ENCODE results near the gene HOXA10.

The HOXA10 gene

GRCh38 chr7:27132978-27133377 lies 41.1 kb downstream of the HOXA10 start:
- no peak for DNase-seq (ENCODE audit: extremely low read depth in 1 of 2, low read depth in 1 of 2)

- DNase-seq (ENCODE audit: extremely low read depth in 1 of 2, low read depth in 1 of 2), result no peak
These were observed 41.9 kb downstream of the HOXA10 start for GRCh38 chr7:27132214-27132613.

- no peak for DNase-seq (ENCODE audit: extremely low read depth in 1 of 2, low read depth in 1 of 2)
These were observed 42.7 kb downstream of the HOXA10 start for GRCh38 chr7:27131390-27131819.

- peak; percentile 42 to 50 for DNase-seq (ENCODE audit: extremely low read depth in 1 of 2, low read depth in 1 of 2)
These were observed 43.4 kb downstream of the HOXA10 start, which contains the start of gene HOXA4 for GRCh38 chr7:27130540-27131389. HOXA4 (minus strand) TSS chr7:27130757; CDS start chr7:27130733, 24 bp downstream.

DNA sequence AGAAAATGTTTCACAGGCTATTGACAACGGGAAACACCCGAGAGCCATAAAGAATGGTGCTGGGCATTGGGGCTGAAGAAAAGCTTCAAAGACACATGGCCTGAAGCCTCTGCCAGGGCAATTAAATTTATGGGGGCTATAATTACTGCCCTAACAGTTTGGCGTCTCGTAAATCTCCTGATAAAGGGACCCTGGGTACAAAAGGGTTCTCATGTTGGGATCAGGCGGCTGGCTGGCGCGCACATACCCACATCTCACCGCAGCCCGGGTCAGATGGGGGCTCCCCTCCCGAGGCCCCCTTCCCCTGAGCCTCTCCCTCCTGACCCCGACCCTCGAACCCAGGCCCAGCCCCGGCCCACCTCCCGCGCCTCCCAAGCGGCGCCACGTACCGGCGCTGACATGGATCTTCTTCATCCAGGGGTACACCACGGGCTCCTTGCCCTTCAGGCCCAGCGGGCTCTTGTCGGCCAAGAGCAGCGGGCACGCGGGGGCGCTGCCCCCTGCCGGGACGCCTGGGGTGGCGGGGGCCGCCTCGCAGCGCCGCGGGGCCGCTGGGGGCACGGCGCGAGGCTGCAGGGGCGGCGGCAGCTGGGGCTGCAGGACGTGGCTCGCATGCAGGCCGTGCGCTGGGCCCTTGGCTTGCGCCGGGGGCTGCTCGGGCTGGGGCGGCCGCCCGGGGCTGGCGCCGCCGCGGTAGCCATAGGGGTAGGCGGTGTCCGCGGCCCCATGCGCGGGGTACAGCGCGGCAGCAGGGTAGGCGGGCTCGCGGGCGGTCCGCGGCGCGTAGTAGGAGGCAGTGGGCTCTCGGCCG lies 44.2 kb downstream of the HOXA10 start:
- no peak for DNase-seq (ENCODE audit: extremely low read depth in 1 of 2, low read depth in 1 of 2)

GRCh38 chr7:27128776-27129728 lies 45.1 kb downstream of the HOXA10 start:
- no peak for DNase-seq (ENCODE audit: extremely low read depth in 1 of 2, low read depth in 1 of 2)

DNA sequence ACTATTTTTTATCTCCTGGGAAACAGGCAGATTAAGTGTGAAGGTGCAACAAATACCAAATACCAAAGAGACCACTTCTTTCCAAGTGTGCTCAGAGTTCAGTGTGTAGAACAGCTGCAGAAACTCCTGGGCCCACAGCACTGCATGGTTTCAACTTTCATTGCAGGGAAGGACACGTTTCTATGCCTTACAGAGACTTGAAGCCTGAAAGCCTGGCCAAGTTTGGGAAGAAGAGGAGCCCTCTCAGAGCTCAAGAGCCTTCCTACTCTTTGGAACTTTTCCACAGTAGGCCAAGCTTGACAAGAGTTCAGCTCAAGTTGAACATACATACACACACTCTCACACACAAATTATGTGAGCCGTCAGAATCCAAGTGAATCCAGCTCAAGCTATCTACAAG lies 46.1 kb downstream of the HOXA10 start:
- DNase-seq (ENCODE audit: extremely low read depth in 1 of 2, low read depth in 1 of 2), result no peak

DNA sequence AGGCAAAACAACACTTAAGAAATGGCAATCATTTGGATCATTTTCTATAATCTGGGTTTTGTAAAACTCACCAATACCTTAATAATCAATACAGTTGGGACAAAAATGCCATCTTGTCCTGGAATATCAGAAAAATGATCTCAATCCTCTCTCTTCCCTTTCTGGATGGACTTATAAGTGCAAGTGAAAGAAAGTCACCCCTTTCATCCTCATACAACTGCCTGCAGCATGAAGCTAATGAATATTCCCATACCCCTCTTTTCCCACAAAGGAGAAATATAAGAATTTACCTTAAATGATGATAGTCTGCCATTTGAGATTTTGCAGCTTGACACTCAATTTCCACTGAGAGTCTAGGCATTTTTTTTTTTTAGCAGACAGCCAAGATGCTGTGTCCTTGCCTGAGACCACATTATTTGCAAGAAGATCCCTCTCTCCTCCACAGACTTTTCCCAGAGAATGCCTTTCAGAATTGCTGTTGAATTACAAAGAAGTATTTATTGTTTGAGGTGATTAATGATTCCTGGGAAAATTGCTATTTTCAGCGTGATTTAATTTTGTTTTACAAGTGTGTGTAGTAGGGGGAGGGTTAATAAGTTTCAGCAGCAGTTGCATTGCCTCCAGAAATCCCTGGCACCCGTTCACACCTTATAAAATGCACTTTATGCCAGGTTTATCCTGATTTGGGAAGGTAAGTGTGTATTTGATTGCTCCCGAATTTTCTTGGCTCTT lies 47.4 kb downstream of the HOXA10 start:
- DNase-seq (ENCODE audit: extremely low read depth in 1 of 2, low read depth in 1 of 2), result no peak

DNA sequence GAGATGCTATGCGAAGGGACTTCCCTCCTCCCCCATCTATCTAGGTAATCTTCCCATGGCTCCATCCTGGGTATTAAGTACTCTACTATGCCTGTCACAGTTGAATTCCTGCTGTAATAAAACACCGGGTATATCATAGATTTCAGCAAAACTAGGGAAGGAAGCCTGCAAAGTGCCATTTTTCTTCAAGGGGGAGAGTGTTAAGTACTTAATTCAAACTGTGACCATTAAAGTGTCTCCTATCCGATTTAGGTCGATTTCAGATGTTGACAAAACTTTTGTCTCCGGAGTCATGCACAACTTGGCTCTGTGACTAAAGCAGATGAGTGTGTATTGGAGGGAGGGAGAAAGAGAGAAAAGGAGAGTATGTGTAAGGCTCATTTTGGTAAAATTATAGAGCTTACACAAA lies 48.1 kb downstream of the HOXA10 start:
- no peak for DNase-seq (ENCODE audit: extremely low read depth in 1 of 2, low read depth in 1 of 2)

DNA sequence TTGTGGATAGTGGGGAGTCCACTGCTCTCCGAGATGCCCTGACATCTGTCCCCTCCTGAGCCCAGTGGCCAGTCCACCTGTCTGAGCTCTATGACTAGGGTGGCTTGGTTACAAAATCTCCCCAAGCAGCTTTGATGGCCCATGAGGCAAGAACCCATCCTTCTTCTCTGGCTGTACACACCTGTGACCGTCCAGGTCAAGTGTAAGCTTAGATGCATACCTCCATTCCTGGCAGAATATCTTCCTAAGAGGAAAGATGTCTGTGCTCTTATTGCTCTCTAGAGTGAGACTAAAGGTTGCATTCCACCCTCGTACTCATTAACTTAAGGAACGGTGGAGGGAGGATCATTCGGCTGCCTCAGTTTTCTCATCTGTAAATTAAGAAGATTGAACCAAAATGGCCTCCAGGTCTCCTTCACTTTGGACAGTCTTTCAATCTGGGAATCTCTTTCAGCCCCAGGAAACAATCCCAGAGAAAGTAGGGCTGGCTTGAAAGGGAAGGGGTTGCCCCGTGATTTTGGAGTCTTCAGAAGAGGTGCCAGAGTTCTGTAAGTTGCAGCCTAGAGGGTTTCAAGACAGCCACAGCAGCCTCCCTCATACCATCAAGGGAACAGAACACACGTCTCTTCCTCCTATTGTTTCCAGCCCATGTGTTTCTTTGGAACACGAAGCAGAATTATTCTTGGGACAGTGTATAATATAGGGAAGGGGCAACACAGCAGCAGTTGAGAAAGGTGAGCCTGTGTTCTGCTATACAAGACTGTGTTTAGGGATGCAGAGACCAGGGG lies 49.0 kb downstream of the HOXA10 start:
- DNase-seq (ENCODE audit: extremely low read depth in 1 of 2, low read depth in 1 of 2), result no peak

GRCh38 chr7:27124096-27124901 lies 49.8 kb downstream of the HOXA10 start:
- DNase-seq (ENCODE audit: extremely low read depth in 1 of 2, low read depth in 1 of 2), result no peak

- no peak for DNase-seq (ENCODE audit: extremely low read depth in 1 of 2, low read depth in 1 of 2)
These were observed 50.6 kb downstream of the HOXA10 start for GRCh38 chr7:27123477-27124053.

- DNase-seq (ENCODE audit: extremely low read depth in 1 of 2, low read depth in 1 of 2), result no peak
These were observed 51.1 kb downstream of the HOXA10 start for GRCh38 chr7:27123007-27123476.

DNA sequence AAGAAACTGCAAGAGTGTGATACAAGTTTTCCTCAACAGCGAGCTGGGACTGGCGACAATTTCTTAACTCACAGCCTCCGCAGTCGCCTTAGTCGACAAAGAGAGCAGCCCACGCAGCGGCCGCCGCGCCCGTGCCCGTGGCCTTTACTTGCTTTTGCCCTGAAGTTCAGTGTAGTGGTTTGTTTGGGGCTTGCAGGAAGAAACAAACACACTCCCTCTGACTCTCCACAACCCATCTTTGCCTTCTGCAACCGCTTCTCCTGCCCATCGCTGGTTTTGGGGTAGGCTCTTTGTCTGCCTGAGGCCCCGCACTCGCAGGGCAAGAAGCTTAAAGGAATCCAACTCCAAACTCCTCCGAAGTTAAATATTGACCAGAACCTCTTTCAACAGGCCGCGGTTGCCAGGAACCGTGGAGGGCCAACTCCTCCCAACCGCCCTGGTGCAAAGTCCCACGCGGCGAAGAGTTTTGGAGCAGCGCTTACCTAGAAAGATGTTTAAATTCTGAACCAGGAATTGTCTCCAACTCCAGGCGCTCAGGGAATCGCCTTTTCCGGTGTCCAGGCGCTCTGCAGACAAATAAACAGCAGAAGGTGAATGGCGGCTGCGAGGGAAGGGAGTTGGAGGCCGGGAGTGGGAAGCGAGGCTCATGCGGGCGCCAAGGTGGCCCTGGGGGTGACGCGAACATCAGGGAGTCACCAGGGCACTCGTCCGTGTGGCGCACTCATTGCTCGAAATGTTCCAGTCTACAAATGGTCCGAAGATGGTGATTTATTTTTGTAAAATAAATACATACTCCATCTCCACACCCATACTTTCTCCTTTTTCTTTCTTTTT lies 51.8 kb downstream of the HOXA10 start:
- DNase-seq (ENCODE audit: extremely low read depth in 1 of 2, low read depth in 1 of 2), result no peak

- DNase-seq (ENCODE audit: extremely low read depth in 1 of 2, low read depth in 1 of 2), result no peak
These were observed 52.4 kb downstream of the HOXA10 start for GRCh38 chr7:27121684-27122076.

Measured in activated CD8-positive, alpha-beta memory T cell treated with anti-CD3 and anti-CD28 coated beads for 1 hour (primary cell).